ENCODE measurements around the gene FILIP1.

GRCh38 chr6:75351570-75351969, 142.0 kb downstream of the FILIP1 start:
- TF ChIP-seq CTCF (IDR thresholded peaks at IDR 0.05) (no peak), POLR2AphosphoS5 (IDR thresholded peaks at IDR 0.05; ENCODE audit: insufficient read depth in 1 of 2, low read depth in 1 of 2) (no peak), POLR2A (IDR thresholded peaks at IDR 0.05) (no peak)
